Osteoblast (primary cell): ENCODE results near the gene KLHDC10. TPM values are rescaled to one million over a fixed set of nuclear protein-coding genes. Genes with fewer than 3 reads are reported as not detected.

Experiments used
- DNase-seq: peaks from one replicate; pipeline ENCODE4 v3.0.0; 2011; ENCODE audit warnings: low spot score, mixed read lengths; ENCODE audit not compliant: insufficient read length; ENCODE audit errors: missing footprints
- H2AFZ ChIP-seq: 2 replicates; pipeline ENCODE4 v1.6.0; 2011; ENCODE audit warnings: mild to moderate bottlenecking, low read length
- H3K27ac ChIP-seq: 2 replicates; pipeline ENCODE4 v1.5.1; 2011; ENCODE audit warnings: mild to moderate bottlenecking, low read depth, low read length, moderate library complexity
- H3K27me3 ChIP-seq: 2 replicates; pipeline ENCODE4 v1.6.0; 2012; ENCODE audit warnings: mild to moderate bottlenecking, control low read depth, inconsistent platforms, low read length, moderate library complexity; ENCODE audit not compliant: insufficient read depth
- H3K36me3 ChIP-seq: 2 replicates; pipeline ENCODE4 v1.5.1; 2011; ENCODE audit warnings: mild to moderate bottlenecking, low read length, control low read depth, moderate library complexity; ENCODE audit not compliant: insufficient read depth
- H3K4me1 ChIP-seq: 2 replicates; pipeline ENCODE4 v1.5.1; 2011; ENCODE audit warnings: mild to moderate bottlenecking, low read length, control low read depth, moderate library complexity; ENCODE audit not compliant: insufficient read depth
- H3K4me2 ChIP-seq: 2 replicates; pipeline ENCODE4 v1.6.0; 2011; ENCODE audit warnings: mild to moderate bottlenecking, low read length; ENCODE audit not compliant: insufficient read depth
- H3K4me3 ChIP-seq: fragments of 200-600 bp; sonication (generic); 3 replicates; pipeline ENCODE4 v1.5.1; 2012; ENCODE audit warnings: mild to moderate bottlenecking, low read length, inconsistent platforms; ENCODE audit not compliant: insufficient read depth
- H3K79me2 ChIP-seq: 2 replicates; pipeline ENCODE4 v1.6.0; 2012; ENCODE audit warnings: mild to moderate bottlenecking, low read length, control low read depth, inconsistent platforms; ENCODE audit not compliant: insufficient read depth
- H3K9me3 ChIP-seq: 2 replicates; pipeline ENCODE4 v1.5.1; 2011; ENCODE audit warnings: low read depth, low read length, control low read depth
- H4K20me1 ChIP-seq: 2 replicates; pipeline ENCODE4 v1.6.0; 2012; ENCODE audit warnings: mild to moderate bottlenecking, low read length, control low read depth; ENCODE audit not compliant: insufficient read depth
- total RNA-seq: library from RNA; depleted of rRNA; stranded (reverse); fragments of >200 nt; gene quantifications from 2 replicates; pipeline ENCODE4 v1.2.3, GENCODE V29; 2012
- TF ChIP-seq, protein P1 (sequence below): IDR thresholded peaks from 2 replicates; pipeline ENCODE4 v1.5.1; 2011; ENCODE audit warnings: mild to moderate bottlenecking, low read depth, low read length, moderate library complexity; ENCODE audit errors: extremely low read depth

KLHDC10 gene
- total RNA-seq, 1 donor = 32.6 TPM

DNA sequence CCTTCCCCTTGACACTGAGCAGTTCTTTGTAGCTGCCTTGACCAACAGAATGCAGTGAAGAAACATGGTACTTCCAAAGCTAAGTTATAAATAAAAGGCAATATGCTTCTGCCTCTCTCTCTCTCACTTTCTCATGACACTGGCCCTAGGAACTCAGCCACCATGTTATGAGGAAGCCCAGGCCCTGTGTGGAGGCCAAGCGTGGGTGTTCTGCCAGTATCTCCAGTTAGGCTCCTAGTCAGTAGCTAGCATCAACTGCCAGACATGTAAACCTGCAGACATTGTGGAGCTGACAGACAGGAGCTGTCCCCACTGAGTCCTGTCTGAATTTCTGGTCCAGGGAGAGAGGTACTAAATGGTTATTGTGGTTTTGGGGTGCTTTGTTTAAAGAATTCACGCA lies 89.7 kb downstream of the KLHDC10 start:
- no peak overlapping the region for H3K4me3 ChIP-seq
- H2AFZ ChIP-seq = no peak overlapping the region
- no peak overlapping the region for H3K27ac ChIP-seq
- H4K20me1 ChIP-seq = no peaks in the 10 kb centered on the region
- H3K27me3 ChIP-seq = no peaks in the 10 kb centered on the region
- TF ChIP-seq, protein P1, sequence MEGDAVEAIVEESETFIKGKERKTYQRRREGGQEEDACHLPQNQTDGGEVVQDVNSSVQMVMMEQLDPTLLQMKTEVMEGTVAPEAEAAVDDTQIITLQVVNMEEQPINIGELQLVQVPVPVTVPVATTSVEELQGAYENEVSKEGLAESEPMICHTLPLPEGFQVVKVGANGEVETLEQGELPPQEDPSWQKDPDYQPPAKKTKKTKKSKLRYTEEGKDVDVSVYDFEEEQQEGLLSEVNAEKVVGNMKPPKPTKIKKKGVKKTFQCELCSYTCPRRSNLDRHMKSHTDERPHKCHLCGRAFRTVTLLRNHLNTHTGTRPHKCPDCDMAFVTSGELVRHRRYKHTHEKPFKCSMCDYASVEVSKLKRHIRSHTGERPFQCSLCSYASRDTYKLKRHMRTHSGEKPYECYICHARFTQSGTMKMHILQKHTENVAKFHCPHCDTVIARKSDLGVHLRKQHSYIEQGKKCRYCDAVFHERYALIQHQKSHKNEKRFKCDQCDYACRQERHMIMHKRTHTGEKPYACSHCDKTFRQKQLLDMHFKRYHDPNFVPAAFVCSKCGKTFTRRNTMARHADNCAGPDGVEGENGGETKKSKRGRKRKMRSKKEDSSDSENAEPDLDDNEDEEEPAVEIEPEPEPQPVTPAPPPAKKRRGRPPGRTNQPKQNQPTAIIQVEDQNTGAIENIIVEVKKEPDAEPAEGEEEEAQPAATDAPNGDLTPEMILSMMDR = no peak
- peaks cover 30% of the 10 kb centered on the region for H3K36me3 ChIP-seq
- peaks cover 3% of the 10 kb centered on the region for H3K9me3 ChIP-seq
- H3K4me1 ChIP-seq = no peaks in the 10 kb centered on the region
- no peak overlapping the region for H3K4me2 ChIP-seq
- DNase-seq = peak; percentile 27
- no peaks in the 10 kb centered on the region for H3K79me2 ChIP-seq

DNA sequence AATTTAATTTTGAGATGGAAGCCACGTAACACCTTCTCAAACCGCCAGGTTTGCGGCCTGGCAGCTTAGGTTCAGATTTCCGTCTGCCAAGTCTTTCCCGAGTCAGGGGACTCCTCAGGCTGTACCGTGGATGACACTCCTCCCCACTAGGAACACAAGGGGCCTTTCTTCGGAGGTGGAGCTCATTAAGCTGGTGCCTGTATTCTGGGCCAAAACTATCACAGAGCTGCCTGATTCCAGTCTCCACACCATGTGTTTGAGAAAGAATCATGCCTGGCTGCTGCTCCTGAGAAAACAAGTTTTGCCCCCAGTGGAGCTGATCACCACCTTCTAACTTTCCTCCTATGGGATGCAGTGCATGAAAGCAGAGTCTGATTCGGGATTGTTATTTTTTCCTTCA lies 90.1 kb downstream of the KLHDC10 start:
- no peak overlapping the region for H3K4me3 ChIP-seq
- no peak for DNase-seq
- H2AFZ ChIP-seq = no peak overlapping the region
- H3K27me3 ChIP-seq = no peaks in the 10 kb centered on the region
- H3K4me1 ChIP-seq = no peaks in the 10 kb centered on the region
- no peaks in the 10 kb centered on the region for H4K20me1 ChIP-seq
- H3K79me2 ChIP-seq = no peaks in the 10 kb centered on the region
- peaks cover 3% of the 10 kb centered on the region for H3K9me3 ChIP-seq
- peaks cover 30% of the 10 kb centered on the region for H3K36me3 ChIP-seq
- TF ChIP-seq, protein P1 = no peak
- H3K4me2 ChIP-seq = no peak overlapping the region
- no peak overlapping the region for H3K27ac ChIP-seq

DNA sequence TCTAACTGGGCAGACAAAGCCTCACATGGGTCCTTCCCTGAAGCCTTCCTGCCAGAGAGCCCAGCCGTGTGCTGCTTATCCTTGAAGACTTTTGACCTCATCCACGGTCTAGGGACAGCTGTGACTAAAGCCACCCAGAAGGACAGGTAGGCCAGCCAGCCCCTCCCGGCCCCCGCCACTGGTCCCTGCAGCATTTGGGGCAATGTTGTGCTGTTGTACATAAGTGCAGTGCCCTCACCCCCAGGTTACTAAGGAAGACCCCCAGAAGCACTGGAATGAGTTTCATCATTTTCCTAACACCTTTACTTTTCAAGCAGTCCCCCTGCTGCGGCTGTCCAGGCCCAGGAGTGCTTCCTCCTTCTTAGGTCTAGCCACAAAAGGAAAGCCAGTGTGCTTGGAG lies 91.9 kb downstream of the KLHDC10 start:
- H3K4me1 ChIP-seq = no peaks in the 10 kb centered on the region
- H3K4me2 ChIP-seq = no peak overlapping the region
- H3K9me3 ChIP-seq = no peaks in the 10 kb centered on the region
- no peaks in the 10 kb centered on the region for H4K20me1 ChIP-seq
- TF ChIP-seq, protein P1 = no peak
- H3K79me2 ChIP-seq = no peaks in the 10 kb centered on the region
- H3K27ac ChIP-seq = no peak overlapping the region
- DNase-seq = peak; percentile 50
- H3K4me3 ChIP-seq = no peak overlapping the region
- no peak overlapping the region for H2AFZ ChIP-seq
- no peaks in the 10 kb centered on the region for H3K27me3 ChIP-seq
- H3K36me3 ChIP-seq = peaks cover 28% of the 10 kb centered on the region

DNA sequence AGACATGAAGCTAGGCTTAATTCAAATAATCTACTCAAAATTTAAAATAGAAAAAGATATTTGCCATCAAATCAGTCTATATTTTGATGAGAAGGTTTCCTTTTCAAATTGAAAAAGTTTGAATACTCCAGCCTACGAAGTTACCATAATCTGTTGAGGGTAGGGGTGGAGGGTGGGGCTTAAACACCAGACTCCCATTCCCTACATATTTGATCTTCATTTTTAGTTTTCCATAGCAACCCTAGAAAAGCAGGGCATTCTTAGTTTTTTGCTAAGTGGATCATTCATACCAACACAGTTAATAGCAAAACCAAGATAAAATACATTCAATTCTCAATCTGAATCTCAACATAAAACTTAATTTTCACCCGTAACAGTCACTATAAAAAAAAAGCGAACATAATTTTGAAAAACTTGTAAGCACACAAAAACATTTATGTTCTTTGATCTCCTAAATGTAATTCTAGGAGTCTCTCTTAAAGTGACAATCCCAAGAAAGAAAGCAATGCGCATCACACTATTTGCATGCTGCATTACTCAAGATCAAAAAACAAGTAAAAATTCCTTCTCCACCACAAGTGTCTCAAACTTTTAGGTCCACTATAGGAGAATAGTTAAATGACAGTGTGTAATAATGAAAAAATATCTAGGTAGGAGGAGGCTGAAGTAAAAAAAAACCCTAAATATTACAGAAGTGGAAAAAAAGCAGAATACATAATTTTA lies 104.1 kb downstream of the KLHDC10 start:
- Histone ChIP-seq H3K4me3 (no peak overlapping the region), H4K20me1 (no peaks in the 10 kb centered on the region), H3K27me3 (no peaks in the 10 kb centered on the region), H3K27ac (no peak overlapping the region), H3K79me2 (no peaks in the 10 kb centered on the region), H3K4me2 (no peak overlapping the region), H3K9me3 (no peaks in the 10 kb centered on the region), H2AFZ (no peak overlapping the region), H3K36me3 (peaks cover 30% of the 10 kb centered on the region), H3K4me1 (no peaks in the 10 kb centered on the region)
- no peak for DNase-seq
- TF ChIP-seq, protein P1 = no peak
